Body of pancreas (tissue), 4 donors: Measurements from ENCODE around the gene ZNF329.

Experiments
- CTCF ChIP-seq, 7 experiments: fragments of 450-650 bp in 4 of 7; fragments of 200-600 bp in 3 of 7; sonication (generic) in 3 of 7; IDR thresholded peaks; one replicate each; pipeline ENCODE4 v1.5.1; 2016 to 2019; ENCODE audit warnings: antibody characterized with exemption in 7 of 7
- POLR2A ChIP-seq, 3 donors: fragments of 450-650 bp; IDR thresholded peaks; one replicate each; pipeline ENCODE4 v1.6.1; 2016; ENCODE audit warnings: antibody characterized with exemption in 3 of 3, mild to moderate bottlenecking in 2 of 3

DNA sequence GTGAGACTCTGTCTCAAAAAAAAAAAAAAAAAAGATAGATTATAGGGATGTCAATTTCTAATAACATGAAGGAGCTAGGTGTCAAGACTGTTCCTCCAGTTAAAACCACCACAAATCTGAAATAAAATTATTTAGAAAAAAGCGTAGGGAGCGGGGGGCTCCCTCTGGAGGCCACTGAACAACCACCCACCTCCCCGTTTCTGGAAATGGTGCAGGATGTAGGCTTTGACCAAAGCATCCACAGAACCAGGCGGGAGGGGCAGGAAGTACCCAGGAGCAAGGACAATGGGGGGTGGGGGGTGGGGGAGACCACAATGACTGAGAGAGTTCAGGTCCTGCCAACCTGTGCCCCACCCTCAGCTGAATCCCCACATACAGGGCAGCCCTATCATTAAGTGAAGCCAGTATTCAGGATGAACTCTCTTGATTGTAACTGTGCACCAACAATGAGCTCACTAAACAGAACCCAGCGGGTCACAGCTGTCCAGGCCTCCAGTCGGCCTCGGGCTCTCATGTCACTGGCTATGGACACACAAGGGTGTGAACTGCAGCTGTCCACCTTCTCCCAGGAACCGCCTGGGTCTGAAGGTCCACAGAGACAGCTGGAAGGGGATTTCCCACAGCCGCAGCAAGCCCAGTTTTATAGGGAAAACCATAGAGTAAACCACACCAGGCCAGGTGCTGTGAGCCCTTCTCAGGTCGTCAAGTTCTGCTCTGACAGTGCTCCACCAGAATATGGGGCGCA, 59.2 kb downstream of the ZNF329 start:
- TF ChIP-seq CTCF (IDR thresholded peaks at IDR 0.05) (no peak), POLR2A (IDR thresholded peaks at IDR 0.05) (no peak)
